Loucy (cell line): ENCODE measurements around the gene SGMS1.

Experiments used
- EZH2phosphoT487 ChIP-seq: fragments of 200-600 bp; IDR thresholded peaks from 2 replicates; pipeline ENCODE4 v1.6.1; 2018; ENCODE audit warnings: antibody characterized with exemption, mild to moderate bottlenecking, moderate library complexity, borderline replicate concordance
- TF ChIP-seq, protein P1 (sequence below): fragments of 200-600 bp; sonication (generic); conservative IDR thresholded peaks from 2 replicates; pipeline ENCODE4 v1.5.1; 2014; ENCODE audit warnings: mild to moderate bottlenecking, antibody characterized with exemption, low read length

DNA sequence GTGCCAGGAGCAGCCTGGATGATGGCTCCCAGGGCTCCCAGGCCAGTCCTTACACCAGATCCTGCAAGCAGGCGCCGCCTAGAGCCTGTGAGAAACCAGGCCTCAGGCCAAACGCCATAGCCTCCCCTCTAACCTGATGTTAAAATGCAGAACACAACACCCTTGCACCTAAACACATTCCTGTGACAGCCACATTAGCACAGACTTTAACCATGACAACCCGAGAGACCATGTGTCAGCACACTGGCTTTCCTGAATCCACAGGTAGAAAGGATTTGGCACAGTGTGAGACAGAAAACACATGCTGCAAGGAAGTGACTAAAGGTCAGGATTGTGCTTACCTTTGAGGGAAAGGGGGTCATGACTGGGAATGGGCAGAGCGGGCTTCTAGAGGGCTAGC lies 59.9 kb downstream of the SGMS1 start:
- TF ChIP-seq, protein P1, sequence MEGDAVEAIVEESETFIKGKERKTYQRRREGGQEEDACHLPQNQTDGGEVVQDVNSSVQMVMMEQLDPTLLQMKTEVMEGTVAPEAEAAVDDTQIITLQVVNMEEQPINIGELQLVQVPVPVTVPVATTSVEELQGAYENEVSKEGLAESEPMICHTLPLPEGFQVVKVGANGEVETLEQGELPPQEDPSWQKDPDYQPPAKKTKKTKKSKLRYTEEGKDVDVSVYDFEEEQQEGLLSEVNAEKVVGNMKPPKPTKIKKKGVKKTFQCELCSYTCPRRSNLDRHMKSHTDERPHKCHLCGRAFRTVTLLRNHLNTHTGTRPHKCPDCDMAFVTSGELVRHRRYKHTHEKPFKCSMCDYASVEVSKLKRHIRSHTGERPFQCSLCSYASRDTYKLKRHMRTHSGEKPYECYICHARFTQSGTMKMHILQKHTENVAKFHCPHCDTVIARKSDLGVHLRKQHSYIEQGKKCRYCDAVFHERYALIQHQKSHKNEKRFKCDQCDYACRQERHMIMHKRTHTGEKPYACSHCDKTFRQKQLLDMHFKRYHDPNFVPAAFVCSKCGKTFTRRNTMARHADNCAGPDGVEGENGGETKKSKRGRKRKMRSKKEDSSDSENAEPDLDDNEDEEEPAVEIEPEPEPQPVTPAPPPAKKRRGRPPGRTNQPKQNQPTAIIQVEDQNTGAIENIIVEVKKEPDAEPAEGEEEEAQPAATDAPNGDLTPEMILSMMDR, result no peak
- no peak for TF ChIP-seq EZH2phosphoT487
